ENCODE data around the gene PAQR6. TPM values are rescaled to one million over a fixed set of nuclear protein-coding genes. Genes with fewer than 3 reads are reported as not detected.

Gene PAQR6, protein sequence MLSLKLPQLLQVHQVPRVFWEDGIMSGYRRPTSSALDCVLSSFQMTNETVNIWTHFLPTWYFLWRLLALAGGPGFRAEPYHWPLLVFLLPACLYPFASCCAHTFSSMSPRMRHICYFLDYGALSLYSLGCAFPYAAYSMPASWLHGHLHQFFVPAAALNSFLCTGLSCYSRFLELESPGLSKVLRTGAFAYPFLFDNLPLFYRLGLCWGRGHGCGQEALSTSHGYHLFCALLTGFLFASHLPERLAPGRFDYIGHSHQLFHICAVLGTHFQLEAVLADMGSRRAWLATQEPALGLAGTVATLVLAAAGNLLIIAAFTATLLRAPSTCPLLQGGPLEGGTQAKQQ
- total RNA-seq, result not detected

DNA sequence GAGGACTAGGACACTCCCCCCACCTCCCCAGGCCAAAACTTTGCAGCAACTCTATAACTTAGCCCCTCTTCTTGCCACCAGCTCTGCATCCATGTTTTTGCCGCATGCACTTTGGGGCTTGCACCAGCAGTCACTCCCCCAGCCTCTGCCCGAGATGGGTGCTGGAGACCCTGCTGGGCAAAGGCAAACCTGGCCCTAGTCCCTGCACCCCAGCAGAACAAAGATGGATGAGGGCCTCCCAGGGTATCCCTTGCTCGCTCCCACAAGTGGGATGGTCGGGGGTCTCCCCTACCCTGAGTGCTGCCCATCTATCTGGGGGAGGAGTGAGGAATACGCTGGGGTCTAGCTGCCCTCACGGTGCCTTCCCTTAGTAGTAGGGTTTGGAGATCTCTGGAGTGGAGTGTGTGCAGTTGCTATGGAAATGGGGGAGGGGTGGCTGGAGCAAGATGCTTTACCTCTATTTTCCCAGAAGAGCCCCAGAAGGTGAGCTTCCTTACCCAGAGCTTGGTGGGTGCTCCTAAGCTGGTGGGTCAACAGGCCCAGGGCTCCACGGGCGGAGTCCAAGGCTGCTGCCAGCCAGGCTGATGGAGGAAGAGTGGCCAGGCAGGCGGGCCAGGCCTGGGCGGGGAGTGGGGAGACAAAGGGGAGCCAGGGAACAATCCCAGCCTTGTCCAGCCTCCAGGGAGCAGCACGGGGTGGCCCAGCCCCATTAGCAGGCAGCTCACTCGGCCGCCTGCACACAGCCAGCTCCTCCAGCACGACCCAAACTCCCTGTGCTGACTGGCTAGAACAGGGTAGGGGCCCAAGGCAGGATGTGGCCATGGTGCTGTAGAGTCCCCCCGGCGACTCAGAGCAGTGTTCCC is at the start of gene PAQR6:
PAQR6 (minus strand) TSS at position 597 of the 863 bp plus-strand sequence. CDS start 1,325 bp downstream, outside the sequence.
- intact Hi-C loops (cut with DNase I), result no loop called here
- no peaks in the 10 kb centered on the region for H3K9me3 ChIP-seq
- H3K4me1 ChIP-seq, result peaks cover 0 to 10% of the 10 kb centered on the region in 2 donors
- H3K27ac ChIP-seq, result no peak within 1 kb of the TSS
- H3K4me3 ChIP-seq, result no peak within 1 kb of the TSS
- H3K36me3 ChIP-seq, result peaks cover 32 to 34% of the 10 kb centered on the region in 2 donors
- TF ChIP-seq, protein P1, sequence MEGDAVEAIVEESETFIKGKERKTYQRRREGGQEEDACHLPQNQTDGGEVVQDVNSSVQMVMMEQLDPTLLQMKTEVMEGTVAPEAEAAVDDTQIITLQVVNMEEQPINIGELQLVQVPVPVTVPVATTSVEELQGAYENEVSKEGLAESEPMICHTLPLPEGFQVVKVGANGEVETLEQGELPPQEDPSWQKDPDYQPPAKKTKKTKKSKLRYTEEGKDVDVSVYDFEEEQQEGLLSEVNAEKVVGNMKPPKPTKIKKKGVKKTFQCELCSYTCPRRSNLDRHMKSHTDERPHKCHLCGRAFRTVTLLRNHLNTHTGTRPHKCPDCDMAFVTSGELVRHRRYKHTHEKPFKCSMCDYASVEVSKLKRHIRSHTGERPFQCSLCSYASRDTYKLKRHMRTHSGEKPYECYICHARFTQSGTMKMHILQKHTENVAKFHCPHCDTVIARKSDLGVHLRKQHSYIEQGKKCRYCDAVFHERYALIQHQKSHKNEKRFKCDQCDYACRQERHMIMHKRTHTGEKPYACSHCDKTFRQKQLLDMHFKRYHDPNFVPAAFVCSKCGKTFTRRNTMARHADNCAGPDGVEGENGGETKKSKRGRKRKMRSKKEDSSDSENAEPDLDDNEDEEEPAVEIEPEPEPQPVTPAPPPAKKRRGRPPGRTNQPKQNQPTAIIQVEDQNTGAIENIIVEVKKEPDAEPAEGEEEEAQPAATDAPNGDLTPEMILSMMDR (IDR thresholded peaks at IDR 0.05), result no peak
- no peaks in the 10 kb centered on the region for H3K27me3 ChIP-seq
- no peak for DNase-seq (ENCODE audit: low spot score in 2 of 2)

- no peaks in the 10 kb centered on the region for H3K9me3 ChIP-seq
- intact Hi-C loops (cut with DNase I), result no loop called here
- peak within 1 kb of the TSS; percentile 72 to 73 for H3K4me3 ChIP-seq
- TF ChIP-seq, protein P1 (IDR thresholded peaks at IDR 0.05), result no peak
- H3K27me3 ChIP-seq, result no peaks in the 10 kb centered on the region
- DNase-seq (ENCODE audit: low spot score in 2 of 2), result peak in 1 of 2 donors; percentile 77
- no peaks in the 10 kb centered on the region for H3K36me3 ChIP-seq
- peak within 1 kb of the TSS; percentile 35 to 49 for H3K27ac ChIP-seq
- peaks cover 7 to 11% of the 10 kb centered on the region in 2 donors for H3K4me1 ChIP-seq
Measured at GRCh38 chr1:156295391-156295947, 47.6 kb upstream of the PAQR6 start, which contains the start of gene GLMP. GLMP (minus strand) TSS chr1:156295679; CDS start chr1:156295645, 34 bp downstream.

GRCh38 chr1:156293895-156294294 is 46.0 kb upstream of the PAQR6 start:
- H3K4me3 ChIP-seq, result no peak overlapping the region
- intact Hi-C loops (cut with DNase I), result no loop called here
- no peak overlapping the region for H3K27ac ChIP-seq
- TF ChIP-seq, protein P1 (IDR thresholded peaks at IDR 0.05), result no peak
- no peak for DNase-seq (ENCODE audit: low spot score in 2 of 2)
- H3K27me3 ChIP-seq, result no peaks in the 10 kb centered on the region
- H3K36me3 ChIP-seq, result peaks cover 3 to 4% of the 10 kb centered on the region in 2 donors
- no peaks in the 10 kb centered on the region for H3K9me3 ChIP-seq
- H3K4me1 ChIP-seq, result peaks cover 7 to 11% of the 10 kb centered on the region in 2 donors

- peaks cover 4 to 7% of the 10 kb centered on the region in 2 donors for H3K36me3 ChIP-seq
- H3K27me3 ChIP-seq, result no peaks in the 10 kb centered on the region
- H3K9me3 ChIP-seq, result no peaks in the 10 kb centered on the region
- peaks cover 7 to 11% of the 10 kb centered on the region in 2 donors for H3K4me1 ChIP-seq
- H3K27ac ChIP-seq, result no peak overlapping the region
- DNase-seq (ENCODE audit: low spot score in 2 of 2), result no peak
- intact Hi-C loops (cut with DNase I), result no loop called here
- H3K4me3 ChIP-seq, result no peak overlapping the region
- TF ChIP-seq, protein P1 (IDR thresholded peaks at IDR 0.05), result no peak
Measured at GRCh38 chr1:156293098-156293434, 45.2 kb upstream of the PAQR6 start.

DNA sequence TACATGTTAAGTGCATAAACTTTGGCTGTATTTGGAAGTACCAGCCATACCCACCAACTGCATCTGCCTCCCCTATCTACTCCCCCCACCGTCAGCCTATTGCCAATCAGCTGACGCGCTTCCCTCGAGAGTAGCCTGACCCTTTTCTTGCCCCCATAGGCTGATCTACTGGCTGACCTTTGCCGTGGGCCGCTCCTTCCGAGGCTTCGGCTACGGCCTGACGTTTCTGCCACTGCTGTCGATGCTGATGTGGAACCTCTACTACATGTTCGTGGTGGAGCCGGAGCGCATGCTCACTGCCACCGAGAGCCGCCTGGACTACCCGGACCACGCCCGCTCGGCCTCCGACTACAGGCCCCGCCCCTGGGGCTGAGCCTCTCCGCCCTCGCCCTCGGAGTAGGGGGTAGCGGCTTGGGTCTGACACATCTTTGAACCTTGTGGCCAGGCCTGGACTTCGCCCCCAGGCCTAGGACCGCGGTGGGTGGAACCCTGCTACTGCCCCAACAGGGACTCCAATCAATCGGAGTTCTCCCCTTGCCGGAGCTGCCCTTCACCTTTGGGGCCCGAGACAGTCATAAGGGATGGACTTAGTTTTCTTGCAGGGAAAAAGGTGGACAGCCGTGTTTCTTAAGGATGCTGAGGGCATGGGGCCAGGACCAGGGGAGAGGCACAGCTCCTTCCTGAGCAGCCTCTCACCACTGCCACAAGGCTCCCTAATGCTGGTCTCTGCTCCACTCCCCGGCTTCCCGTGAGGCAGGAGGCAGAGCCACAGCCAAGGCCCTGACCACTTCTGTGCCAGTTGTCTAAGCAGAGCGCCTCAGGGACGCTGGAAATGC is 43.6 kb upstream of the PAQR6 start:
- Histone ChIP-seq H3K9me3 (no peaks in the 10 kb centered on the region), H3K4me1 (peaks cover 7 to 11% of the 10 kb centered on the region in 2 donors), H3K36me3 (peaks cover 4 to 7% of the 10 kb centered on the region in 2 donors), H3K27me3 (no peaks in the 10 kb centered on the region), H3K4me3 (peak overlapping the region; percentile 54 to 65), H3K27ac (peak overlapping the region; percentile 87 to 90)
- intact Hi-C loops (cut with DNase I), result no loop called here
- peak; percentile 79 to 94 for DNase-seq (ENCODE audit: low spot score in 2 of 2)
- TF ChIP-seq, protein P1 (IDR thresholded peaks at IDR 0.05), result no peak

All from ascending aorta (tissue), 2 donors.